OCI-LY3 (cell line): ENCODE measurements around the gene ZCCHC24.

ENCODE experiments used
- EZH2phosphoT487 ChIP-seq: fragments of 200-600 bp; shearing (Covaris generic); IDR thresholded peaks from 2 replicates; pipeline ENCODE4 v1.6.1; 2018; ENCODE audit warnings: antibody characterized with exemption, mixed run types, low read depth
- TF ChIP-seq, protein P1 (sequence below): fragments of 200-600, 300-600 bp; sonication (generic); IDR thresholded peaks from 2 replicates; pipeline ENCODE4 v1.5.1; 2014; ENCODE audit warnings: antibody characterized with exemption, low read length, low read depth

DNA sequence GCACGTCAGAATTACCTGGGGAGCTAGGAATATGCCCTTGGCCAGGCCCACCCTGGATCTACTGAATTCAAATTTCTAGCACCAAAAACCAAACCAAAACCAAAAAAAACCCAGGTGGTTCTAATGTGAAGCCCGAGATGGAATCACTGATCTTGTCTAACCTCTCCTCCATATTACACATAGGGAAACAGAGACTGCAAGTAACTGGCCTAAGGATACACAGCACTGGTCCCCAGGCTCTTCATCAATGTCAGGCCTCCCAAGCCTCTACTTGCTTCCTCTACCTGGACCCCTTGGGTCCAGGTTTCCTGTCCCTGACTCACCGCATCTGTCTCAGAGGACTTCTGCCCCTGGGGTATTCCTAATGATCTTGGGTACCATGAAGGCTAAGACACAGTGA, 30.7 kb downstream of the ZCCHC24 start:
- TF ChIP-seq, protein P1, sequence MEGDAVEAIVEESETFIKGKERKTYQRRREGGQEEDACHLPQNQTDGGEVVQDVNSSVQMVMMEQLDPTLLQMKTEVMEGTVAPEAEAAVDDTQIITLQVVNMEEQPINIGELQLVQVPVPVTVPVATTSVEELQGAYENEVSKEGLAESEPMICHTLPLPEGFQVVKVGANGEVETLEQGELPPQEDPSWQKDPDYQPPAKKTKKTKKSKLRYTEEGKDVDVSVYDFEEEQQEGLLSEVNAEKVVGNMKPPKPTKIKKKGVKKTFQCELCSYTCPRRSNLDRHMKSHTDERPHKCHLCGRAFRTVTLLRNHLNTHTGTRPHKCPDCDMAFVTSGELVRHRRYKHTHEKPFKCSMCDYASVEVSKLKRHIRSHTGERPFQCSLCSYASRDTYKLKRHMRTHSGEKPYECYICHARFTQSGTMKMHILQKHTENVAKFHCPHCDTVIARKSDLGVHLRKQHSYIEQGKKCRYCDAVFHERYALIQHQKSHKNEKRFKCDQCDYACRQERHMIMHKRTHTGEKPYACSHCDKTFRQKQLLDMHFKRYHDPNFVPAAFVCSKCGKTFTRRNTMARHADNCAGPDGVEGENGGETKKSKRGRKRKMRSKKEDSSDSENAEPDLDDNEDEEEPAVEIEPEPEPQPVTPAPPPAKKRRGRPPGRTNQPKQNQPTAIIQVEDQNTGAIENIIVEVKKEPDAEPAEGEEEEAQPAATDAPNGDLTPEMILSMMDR: no peak
- TF ChIP-seq EZH2phosphoT487: no peak
